Colonic mucosa (tissue), 4 donors: Measurements from ENCODE around the gene FOXO6. TPM values are rescaled to one million over a fixed set of nuclear protein-coding genes. Genes with fewer than 3 reads are reported as not detected.

Experiments
- DNase-seq: peaks from one replicate; pipeline ENCODE4 v3.0.0-alpha.2; 2020
- H3K27ac ChIP-seq: fragments of 200-600 bp; one replicate; pipeline ENCODE4 v1.8.0; 2021
- H3K27me3 ChIP-seq: fragments of 200-600 bp; one replicate; pipeline ENCODE4 v1.8.0; 2021
- H3K36me3 ChIP-seq: fragments of 200-600 bp; one replicate; pipeline ENCODE4 v1.8.0; 2021
- H3K4me1 ChIP-seq: fragments of 200-600 bp; one replicate; pipeline ENCODE4 v1.8.0; 2021; ENCODE audit warnings: mild to moderate bottlenecking
- H3K4me3 ChIP-seq: fragments of 200-600 bp; one replicate; pipeline ENCODE4 v1.8.0; 2021
- H3K9ac ChIP-seq, 2 donors: one replicate each; pipeline ENCODE4 v1.7.0; 2013; ENCODE audit warnings: control low read depth in 2 of 2, low read depth in 2 of 2, low read length in 2 of 2
- H3K9me3 ChIP-seq: fragments of 200-600 bp; one replicate; pipeline ENCODE4 v1.8.0; 2021
- CTCF ChIP-seq: fragments of 200-600 bp; IDR thresholded peaks from one replicate; pipeline ENCODE4 v1.8.0; 2022; ENCODE audit warnings: antibody characterized with exemption, mild to moderate bottlenecking
- intact Hi-C: fragments of 100-400 bp; cut with DNase I; formaldehyde crosslinking; loops from one replicate; pipeline ENCODE4 v1.14.1; 2022
- total RNA-seq, 2 donors: library from RNA; stranded (reverse); fragmentation: NEBNext Ultra II Directional in 1 of 2; extraction: Animal tissue kit (Norgen Biotek cat#: 25700) in 1 of 2; gene quantifications; one replicate each; pipeline ENCODE4 v1.2.1, GENCODE V29; 2021
- donor health status: healthy.
- donor health status: DM: no; HTN: no; CAD: no.
- donor health status: DM: no; HTN: no; CAD: no.

Gene FOXO6
- total RNA-seq, 2 donors from 2014 or later, result 0.56 to 0.59 TPM

GRCh38 chr1:41340655-41341364 lies 20.4 kb upstream of the FOXO6 start:
- Histone ChIP-seq H3K36me3 (no peaks in the 10 kb centered on the region), H3K4me3 (no peak overlapping the region)
- no peak for DNase-seq

GRCh38 chr1:41341365-41341683 lies 19.9 kb upstream of the FOXO6 start:
- Histone ChIP-seq H3K4me3 (no peak overlapping the region), H3K4me1 (no peaks in the 10 kb centered on the region), H3K9ac (no peak overlapping the region), H3K27me3 (no peaks in the 10 kb centered on the region), H3K27ac (no peak overlapping the region), H3K9me3 (no peaks in the 10 kb centered on the region), H3K36me3 (no peaks in the 10 kb centered on the region)
- TF ChIP-seq CTCF, result no peak
- intact Hi-C loops, result no loop called here
- DNase-seq, result no peak

More at GRCh38 chr1:41340655-41341364, 20.4 kb upstream of the FOXO6 start:
- intact Hi-C loops, result no loop called here
- Histone ChIP-seq H3K27ac (no peak overlapping the region), H3K4me1 (no peaks in the 10 kb centered on the region), H3K27me3 (no peaks in the 10 kb centered on the region), H3K9ac (no peak overlapping the region), H3K9me3 (no peaks in the 10 kb centered on the region)
- TF ChIP-seq CTCF, result no peak

GRCh38 chr1:41341772-41342562 lies 19.3 kb upstream of the FOXO6 start:
- intact Hi-C loops, result no loop called here
- no peaks in the 10 kb centered on the region for H3K9me3 ChIP-seq
- H3K27me3 ChIP-seq, result no peaks in the 10 kb centered on the region
- no peaks in the 10 kb centered on the region for H3K36me3 ChIP-seq
- H3K27ac ChIP-seq, result no peak overlapping the region
- peak overlapping the region in 1 of 2 donors; percentile 19 for H3K9ac ChIP-seq
- H3K4me3 ChIP-seq, result no peak overlapping the region
- no peak for TF ChIP-seq CTCF
- H3K4me1 ChIP-seq, result no peaks in the 10 kb centered on the region
- DNase-seq, result peak; percentile 65

GRCh38 chr1:41342774-41343355 lies 18.4 kb upstream of the FOXO6 start:
- intact Hi-C loops, result no loop called here
- no peak for TF ChIP-seq CTCF
- H3K4me1 ChIP-seq, result no peaks in the 10 kb centered on the region
- H3K36me3 ChIP-seq, result no peaks in the 10 kb centered on the region
- H3K9ac ChIP-seq, result no peak overlapping the region
- H3K9me3 ChIP-seq, result no peaks in the 10 kb centered on the region
- H3K27me3 ChIP-seq, result no peaks in the 10 kb centered on the region
- no peak overlapping the region for H3K27ac ChIP-seq
- H3K4me3 ChIP-seq, result no peak overlapping the region
- no peak for DNase-seq

GRCh38 chr1:41343790-41344699 lies 17.2 kb upstream of the FOXO6 start:
- no peaks in the 10 kb centered on the region for H3K36me3 ChIP-seq
- H3K4me3 ChIP-seq, result no peak overlapping the region
- H3K27me3 ChIP-seq, result no peaks in the 10 kb centered on the region
- H3K4me1 ChIP-seq, result no peaks in the 10 kb centered on the region
- intact Hi-C loops, result no loop called here
- H3K9me3 ChIP-seq, result no peaks in the 10 kb centered on the region
- no peak overlapping the region for H3K27ac ChIP-seq
- H3K9ac ChIP-seq, result no peak overlapping the region
- TF ChIP-seq CTCF, result no peak
- DNase-seq, result no peak
